ENCODE data around the gene CD22.
"Not testable (repeated sequence)": the region's sequence is repeated elsewhere in the genome, so short reads cannot be mapped to it uniquely, and the experiment has no call there.

The CD22 gene

DNA sequence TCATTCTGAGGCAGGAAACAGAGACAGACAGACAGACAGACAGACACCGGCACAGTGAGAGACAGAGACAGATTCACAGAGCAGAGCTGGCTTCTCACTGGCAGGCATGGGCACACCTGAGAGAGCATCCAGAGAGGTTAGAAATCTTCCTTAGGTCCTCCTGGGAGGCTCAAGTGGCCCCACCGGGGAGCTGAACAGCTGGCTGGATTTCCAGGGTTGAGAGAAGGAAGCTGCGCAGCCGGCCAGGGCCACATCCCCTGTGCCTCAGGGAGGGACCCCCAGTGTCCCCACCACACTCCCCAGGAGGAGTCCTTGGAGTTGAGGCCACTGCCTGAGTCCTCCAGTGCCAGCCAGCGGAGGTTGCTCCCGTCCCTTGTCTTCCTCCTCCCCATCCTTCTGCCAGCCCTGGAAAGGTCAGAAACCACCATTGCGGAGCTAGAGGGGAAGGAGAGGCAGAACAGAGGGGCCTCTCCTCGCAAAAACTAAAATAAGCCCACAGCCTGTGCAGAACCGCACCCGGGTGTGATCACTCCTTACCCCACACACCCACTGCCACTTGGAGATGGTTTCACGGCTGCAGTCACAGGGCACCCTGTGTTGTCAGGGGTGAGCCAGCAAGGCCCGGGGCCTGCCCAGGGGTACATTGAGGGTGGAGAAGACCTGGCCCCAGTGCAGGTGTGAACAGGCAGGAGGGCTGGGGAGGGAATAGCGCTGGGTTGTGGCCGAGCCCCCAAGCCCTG, 33.4 kb downstream of the CD22 start:
- DNase-seq: peak; percentile 19

GRCh38 chr19:35363001-35363590, 34.1 kb downstream of the CD22 start:
- peak; percentile 21 for DNase-seq

DNA sequence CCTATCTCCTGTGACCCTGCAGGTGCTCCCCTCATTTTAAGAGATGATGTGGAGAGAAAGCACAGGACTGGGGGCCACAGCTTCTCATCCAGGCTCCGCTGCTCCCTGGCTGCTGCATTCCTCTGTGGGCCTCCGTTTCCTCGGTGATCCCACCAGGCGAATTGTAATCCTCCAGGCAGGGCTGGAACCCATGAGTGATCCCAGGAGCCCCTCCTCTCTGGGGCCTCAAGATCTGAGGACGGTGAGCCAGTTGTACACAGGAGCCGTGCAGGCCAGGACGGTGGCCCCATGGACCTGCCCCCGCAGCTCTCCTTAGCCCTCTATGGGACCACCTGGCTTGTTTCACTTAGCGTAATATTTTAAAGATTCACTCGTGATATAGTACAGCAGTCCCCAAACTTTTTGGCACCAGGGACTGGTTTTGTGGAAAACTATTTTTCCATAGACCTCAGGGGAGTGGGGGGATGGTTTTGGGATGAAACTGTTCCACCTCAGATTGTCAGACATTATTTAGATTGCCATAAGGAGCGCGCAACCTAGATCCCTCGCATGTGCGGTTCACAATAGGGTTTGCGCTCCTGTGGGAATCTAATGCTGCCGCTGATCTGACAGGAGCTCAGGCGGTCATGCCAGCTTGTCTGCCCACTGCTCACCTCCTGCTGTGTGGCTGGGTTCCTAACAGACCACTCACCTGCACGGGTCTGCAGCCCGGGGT, 34.9 kb downstream of the CD22 start:
- DNase-seq: peak; percentile 5

DNA sequence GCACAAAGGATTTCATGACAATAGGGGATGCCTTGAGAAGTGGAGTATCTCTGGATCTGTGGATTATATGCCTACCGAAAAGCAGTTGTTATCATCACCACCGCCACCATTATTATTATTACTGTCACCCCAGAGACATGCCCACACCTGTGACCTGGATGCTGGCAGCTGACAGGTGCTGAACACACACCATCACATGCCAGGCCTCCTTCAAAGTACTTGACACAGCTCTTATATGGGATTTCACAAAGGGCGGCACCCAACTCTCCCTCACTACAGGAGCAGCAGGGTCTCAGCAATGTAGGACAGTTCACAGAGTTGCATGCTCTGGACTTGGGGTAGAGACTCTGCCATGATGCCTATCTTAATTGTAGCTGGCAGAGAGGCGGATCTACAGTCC, 36.3 kb downstream of the CD22 start:
- DNase-seq: peak; percentile 8

DNA sequence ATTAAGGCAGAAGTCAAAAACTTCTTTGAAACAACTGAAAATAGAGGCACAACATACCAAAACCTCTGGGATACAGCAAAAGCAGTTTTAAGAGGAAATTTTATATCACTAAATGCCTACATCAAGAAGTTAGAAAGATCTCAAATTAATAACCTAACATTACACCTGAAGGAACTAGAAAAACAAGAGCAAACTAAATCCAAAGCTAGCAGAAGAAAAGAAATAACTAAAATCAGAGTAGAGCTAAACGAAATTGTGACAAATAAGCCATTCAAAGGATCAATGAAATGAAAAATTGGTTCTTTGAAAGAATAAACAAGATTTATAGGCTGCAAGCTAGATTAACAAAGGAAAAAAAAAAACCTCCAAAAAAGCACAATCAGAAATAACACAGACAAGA, 39.4 kb downstream of the CD22 start:
- no peak for DNase-seq

- no peak for DNase-seq
Measured at GRCh38 chr19:35369522-35369921, 40.5 kb downstream of the CD22 start.

DNA sequence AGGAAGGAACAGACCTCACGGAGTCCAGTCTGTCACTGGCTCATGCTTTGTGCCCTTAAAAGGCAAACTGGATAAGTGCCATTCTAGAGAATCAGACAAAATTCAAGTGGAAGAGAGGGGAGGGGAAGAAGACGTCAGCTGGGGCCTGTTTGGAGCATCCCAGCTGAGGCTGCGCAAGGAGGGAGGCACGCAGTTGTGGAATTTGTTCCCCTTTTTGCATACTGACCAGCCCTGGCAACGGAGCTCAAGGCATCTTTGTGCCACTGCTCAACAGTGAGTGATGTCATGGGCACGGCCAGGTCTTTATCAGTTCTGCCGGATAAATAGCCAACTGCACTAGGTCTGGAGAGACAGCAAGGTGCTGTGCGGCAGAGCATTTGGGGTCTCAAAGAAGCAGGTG, 41.7 kb downstream of the CD22 start, which contains the start of gene GPR42:
Gene GPR42 (plus strand): TSS at position 347 of the 400 bp plus-strand sequence. CDS start 292 bp downstream, outside the sequence.
- DNase-seq: no peak

- no peak for DNase-seq
Measured at GRCh38 chr19:35373492-35373891, 44.5 kb downstream of the CD22 start.

GRCh38 chr19:35374031-35374430, 45.0 kb downstream of the CD22 start:
- DNase-seq: not testable (repeated sequence)

- no peak for DNase-seq
Measured at GRCh38 chr19:35375505-35376307, 46.7 kb downstream of the CD22 start.

- DNase-seq: no peak
Measured at GRCh38 chr19:35377656-35378055, 48.7 kb downstream of the CD22 start.

- DNase-seq: no peak
Measured at GRCh38 chr19:35378356-35378755, 49.4 kb downstream of the CD22 start.

DNA sequence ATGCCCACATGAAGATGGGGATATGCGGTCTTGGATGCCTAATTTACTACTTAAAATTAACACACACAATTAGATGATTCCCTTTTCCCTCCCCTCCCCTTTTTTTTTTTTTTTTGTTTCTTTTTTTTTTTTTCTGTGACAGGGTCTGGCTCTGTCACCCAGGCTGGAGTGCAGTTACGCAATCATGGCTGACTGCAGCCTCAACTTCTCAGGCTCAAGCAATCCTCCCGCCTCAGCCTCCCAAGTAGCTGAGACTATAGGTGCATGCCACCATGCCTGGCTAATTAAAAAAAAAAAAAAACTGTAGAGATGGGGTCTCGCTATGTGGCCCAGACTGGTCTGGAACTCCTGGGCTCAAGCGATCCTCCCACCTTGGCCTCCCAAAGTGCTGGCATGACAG, 50.6 kb downstream of the CD22 start:
- DNase-seq: not testable (repeated sequence)

DNA sequence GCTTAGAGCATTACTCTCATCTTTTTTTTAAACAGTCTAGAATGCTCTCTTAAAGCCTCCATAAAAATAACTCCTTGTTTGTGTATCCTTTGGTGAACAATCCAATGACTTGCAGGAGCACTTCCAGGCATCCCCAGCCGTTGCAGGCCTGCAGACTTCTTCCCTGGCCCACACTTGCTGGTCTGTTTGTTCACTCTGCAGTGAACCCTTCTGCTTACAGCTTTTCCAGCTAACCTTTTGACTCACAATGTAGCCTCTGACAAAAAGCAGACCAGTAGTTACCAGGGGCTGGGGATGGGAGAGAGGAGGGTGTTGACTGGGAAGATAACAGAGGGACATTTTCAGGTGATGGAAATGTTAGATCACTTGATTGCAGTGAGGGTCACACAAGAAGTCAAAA, 51.0 kb downstream of the CD22 start:
- DNase-seq: no peak

DNA sequence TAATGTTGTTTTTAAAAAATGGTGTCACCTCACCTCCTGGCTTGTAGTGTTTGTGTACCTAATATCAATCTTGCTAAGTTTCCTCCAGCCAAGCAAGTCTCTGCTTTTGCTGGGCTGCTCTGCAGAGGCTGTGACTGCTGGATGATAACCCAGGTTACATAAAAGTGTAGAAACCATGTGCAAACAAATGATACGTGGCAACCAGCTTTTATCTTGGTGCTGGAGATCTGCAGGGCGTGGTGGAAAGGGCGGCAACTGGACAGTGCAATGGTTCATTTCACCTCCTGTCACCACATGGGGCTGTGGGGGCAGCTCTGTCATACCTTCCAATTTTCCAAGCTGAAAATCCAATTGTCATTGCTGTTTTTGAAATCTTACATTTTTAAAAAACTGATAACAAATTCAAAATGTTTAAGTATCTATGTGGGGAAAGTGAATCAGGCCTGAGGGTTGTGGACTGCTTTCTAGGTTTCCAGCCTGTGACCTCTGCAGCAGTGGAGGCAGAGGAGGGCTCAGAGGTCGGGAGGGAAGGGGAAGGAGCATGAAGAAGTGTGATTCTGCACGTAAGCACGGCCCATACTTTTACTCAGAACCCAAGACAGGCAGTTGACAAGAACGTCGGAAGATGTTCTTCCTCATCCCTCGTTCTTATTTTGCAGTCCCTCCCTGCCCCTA, 51.6 kb downstream of the CD22 start:
- DNase-seq: no peak

DNA sequence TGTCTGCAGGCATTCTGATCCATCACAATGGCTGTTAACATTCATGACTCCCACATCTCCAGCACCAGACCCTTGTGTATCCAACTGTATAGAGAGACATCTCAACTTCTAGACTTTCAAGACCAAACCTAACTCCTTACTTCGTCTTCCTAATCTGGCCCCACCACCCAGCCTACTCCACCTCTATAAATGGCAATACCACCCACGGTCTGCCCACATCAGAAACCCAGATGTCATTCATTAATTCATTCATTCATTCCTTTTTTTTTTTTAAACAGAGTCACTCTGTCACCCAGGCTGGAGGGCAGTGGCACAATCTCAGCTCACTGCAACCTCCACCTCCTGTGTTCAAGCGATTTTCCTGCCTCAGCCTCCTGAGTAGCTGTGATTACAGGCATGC, 52.3 kb downstream of the CD22 start:
- no peak for DNase-seq

- no peak for DNase-seq
Measured at GRCh38 chr19:35381926-35382325, 52.9 kb downstream of the CD22 start.

DNA sequence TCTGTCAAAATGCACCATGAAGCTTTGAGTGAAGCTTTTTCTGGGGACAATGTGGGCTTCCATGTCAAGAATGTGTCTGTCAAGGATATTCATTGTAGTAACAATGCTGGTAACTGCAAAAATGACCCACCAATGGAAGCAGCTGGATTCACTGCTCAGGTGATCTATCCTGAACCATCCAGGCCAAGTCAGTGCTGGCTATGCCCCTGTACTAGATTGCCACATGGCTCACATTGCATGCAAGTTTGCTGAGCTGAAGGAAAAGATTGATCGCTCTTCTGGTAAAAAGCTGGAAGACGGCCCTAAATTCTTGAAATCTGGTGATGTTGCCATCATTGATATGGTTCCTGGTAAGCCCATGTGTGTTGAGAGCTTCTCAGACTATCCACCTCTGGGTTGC, 54.5 kb downstream of the CD22 start:
- DNase-seq: no peak

- no peak for DNase-seq
Measured at GRCh38 chr19:35388277-35389054, 59.5 kb downstream of the CD22 start.

- DNase-seq: no peak
Measured at GRCh38 chr19:35389192-35389861, 60.3 kb downstream of the CD22 start.

Measured in stimulated activated CD8-positive, alpha-beta memory T cell treated with anti-CD3 and anti-CD28 coated beads, Interleukin-4, amount 100 ng/mL, for 48 hours (primary cell).